HG02938 (cell line): Measurements from ENCODE around the gene TROAP.
"Not testable (repeated sequence)": the region's sequence is repeated elsewhere in the genome, so short reads cannot be mapped to it uniquely, and the experiment has no call there.

ENCODE experiments used
- ATAC-seq: cut with Tn5 transposase; IDR thresholded peaks from one replicate; pipeline ENCODE4 v1.9.1; 2021; ENCODE audit warnings: mild to moderate bottlenecking, moderate library complexity; ENCODE audit not compliant: unreplicated experiment

The TROAP gene

DNA sequence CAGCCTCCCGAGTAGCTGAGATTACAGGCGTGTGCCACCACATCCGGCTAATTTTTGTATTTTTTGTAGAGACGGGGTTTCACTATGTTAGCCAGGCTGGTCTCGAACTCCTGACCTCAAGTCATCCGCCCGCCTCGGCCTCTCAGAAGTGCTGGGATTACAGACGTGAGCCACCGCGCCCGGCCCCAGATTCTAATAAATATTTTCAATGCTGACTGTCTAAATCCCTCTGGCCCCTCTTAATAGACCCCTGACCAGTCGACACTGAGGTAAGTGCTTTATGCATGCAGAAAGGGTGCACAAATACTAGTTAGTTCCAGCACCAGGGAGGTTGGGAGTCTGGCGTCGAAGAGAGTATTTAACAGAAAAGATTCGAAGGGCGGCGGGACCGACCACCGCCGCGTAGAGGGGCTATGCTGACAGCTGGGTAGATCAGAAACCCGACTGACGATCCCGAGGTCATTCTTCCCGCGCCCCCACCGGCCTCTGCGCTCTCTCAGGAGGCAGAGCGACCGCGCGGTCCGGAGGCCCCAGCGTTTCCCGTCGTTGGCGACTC lies 43.1 kb downstream of the TROAP start:
- ATAC-seq: no peak

DNA sequence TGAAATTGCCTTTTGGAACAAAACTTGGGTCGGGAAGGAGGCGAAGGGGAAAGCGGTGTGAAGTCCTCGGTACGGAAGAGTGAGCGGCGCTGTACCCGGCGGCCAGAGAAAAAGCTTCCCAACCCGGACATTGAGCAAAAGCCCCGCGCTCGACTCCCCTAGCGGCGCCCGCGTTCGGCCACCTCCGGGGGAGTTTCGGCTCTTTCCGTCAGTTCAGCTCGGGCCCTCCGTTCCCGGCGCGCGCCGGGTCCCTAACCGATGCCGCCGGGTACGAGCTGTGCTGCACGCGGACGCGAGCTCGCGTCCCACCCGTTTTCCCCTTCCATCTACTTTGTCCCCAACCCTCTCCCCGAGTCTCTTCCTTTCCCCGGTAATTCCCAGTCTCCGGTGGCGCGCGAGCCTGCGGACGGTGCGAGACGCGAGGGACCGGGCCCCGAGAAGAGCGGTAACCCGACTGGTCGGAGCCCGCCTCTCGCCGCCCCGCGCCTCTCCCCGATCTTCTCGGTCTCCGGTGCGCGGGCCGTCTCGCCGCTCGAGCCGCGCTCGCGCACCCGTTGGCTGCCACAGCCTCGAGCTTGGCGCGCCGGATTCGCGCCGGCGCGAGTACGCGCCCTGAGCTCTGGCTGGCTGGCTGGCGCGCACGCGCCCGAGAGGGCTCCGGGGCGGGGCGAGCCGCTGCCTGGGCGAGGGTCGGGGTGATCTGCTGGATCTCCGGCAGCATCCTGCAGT lies 43.8 kb downstream of the TROAP start:
- peak; percentile 57 for ATAC-seq

- no peak for ATAC-seq
Observed at GRCh38 chr12:49367381-49368239, 44.6 kb downstream of the TROAP start, which contains the start of gene SPATS2. SPATS2 (plus strand) TSS chr12:49367462; CDS start chr12:49461013, 93,551 bp downstream.

- ATAC-seq: no peak
Observed at GRCh38 chr12:49368240-49368600, 45.2 kb downstream of the TROAP start.

DNA sequence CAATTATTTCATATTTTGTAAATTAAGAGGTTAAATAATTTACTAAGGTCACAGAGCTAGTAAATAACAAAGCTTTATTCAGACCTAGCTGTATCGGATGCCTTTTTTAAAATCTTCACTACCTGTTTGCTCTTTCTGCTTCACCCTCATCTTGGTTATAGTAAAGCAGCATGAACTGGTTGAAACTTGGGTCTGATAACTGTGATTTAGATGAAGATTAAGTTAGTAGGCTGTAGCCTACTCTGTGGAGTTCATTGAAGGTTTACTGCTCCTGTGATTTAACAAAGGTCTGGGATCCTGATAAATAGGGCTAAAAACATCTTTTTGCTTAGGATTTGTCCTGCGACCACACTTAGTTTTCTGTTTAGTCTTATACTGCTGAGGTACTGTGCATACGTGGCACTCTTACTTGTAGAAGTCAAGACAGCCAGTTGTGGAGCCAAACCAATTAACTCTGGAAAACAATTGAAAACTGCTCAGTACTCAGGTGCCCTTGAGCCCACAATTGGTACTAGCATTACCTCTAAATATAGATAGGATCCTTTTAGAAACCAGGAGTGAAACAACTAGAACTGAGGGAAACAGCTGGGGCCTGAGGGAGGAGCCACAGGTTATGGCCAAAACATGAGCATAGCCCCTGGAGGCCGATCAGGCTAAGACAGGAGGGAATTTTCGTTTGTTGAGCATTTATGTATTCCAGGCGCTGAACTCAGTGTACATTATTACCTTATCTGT lies 46.5 kb downstream of the TROAP start:
- peak; percentile 52 for ATAC-seq

DNA sequence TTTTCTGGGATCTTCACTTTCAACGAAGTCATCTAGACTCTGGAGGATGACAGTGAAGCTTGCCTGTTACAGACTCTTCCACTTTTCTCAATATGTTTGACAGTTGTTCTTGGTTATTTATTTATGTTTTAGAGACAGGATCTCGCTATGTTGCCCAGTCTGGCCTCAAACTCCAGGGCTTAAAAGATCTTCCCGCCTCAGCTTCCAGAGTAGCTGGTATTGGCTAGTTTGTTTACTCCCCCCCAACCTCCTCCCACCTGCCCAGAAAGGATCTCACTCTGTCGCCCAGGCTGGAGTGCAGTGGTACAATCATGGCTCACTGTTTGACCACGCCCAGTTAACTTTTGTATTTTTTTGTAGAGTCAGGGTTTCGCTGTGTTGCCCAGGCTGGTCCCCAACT lies 47.5 kb downstream of the TROAP start:
- no peak for ATAC-seq

DNA sequence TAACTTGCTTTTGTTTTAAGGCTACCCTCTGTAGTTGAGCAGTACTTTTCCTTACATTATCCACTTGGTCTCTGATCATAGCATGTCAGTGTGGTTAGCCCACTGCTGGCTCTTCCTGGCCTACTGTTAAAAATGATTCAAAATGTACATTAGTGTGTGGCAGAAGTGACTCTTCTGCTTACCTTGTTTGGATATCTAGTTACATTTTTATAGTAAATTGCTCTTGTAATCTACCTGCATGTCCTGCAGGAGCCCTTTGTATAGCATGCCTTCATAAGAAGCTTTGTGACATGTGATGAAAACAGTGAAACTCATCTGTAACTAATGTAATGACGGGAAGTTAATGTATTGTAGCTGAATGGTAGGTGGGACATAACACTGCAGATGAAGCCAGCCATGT lies 52.4 kb downstream of the TROAP start:
- ATAC-seq: no peak

DNA sequence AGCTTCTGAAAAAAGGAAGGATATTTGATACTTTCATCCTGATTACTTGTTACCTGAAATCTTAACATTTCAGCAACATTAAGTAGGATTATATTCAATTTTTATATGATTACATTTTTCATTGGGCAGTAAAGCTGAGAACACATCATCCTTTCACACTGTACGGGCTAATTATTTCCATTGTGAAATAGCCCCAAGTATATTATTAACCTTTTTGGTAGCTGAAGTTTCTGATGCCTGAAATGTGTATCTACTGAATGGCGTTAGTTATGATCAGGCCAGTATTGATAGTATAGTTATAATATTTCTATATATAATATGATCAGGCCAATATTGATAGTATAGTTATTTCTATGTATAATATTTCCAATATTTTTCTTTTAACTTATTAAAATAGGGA lies 54.3 kb downstream of the TROAP start:
- ATAC-seq: peak; percentile 54

- not testable (repeated sequence) for ATAC-seq
Observed at GRCh38 chr12:49380184-49380583, 57.1 kb downstream of the TROAP start.
